ENCODE data around the gene R3HDM1. TPM values are rescaled to one million over a fixed set of nuclear protein-coding genes. Genes with fewer than 3 reads are reported as not detected.
"Not testable (repeated sequence)": the region's sequence is repeated elsewhere in the genome, so short reads cannot be mapped to it uniquely, and the experiment has no call there.

The R3HDM1 gene
- total RNA-seq, 4 donors from 2014 or later: 11.1 to 17.5 (median 15.7) TPM

- TF ChIP-seq CTCF (IDR thresholded peaks at IDR 0.05): no peak
- ATAC-seq (ENCODE audit: low FRiP score) (no peak), DNase-seq (ENCODE audit: low spot score) (no peak)
Measured at GRCh38 chr2:135698838-135699237, 167.6 kb downstream of the R3HDM1 start.

- TF ChIP-seq CTCF (IDR thresholded peaks at IDR 0.05): no peak
- ATAC-seq (ENCODE audit: low FRiP score) (no peak), DNase-seq (ENCODE audit: low spot score) (no peak)
Measured at GRCh38 chr2:135701442-135701841, 170.2 kb downstream of the R3HDM1 start.

GRCh38 chr2:135703300-135703699 lies 172.0 kb downstream of the R3HDM1 start:
- no peak for TF ChIP-seq CTCF (IDR thresholded peaks at IDR 0.05)
- DNase-seq (ENCODE audit: low spot score) (no peak), ATAC-seq (ENCODE audit: low FRiP score) (no peak)

- not testable (repeated sequence) for DNase-seq (ENCODE audit: low spot score); ATAC-seq (ENCODE audit: low FRiP score)
Measured at GRCh38 chr2:135704075-135704474, 172.8 kb downstream of the R3HDM1 start.

- DNase-seq (ENCODE audit: low spot score) (no peak), ATAC-seq (ENCODE audit: low FRiP score) (no peak)
- TF ChIP-seq CTCF (IDR thresholded peaks at IDR 0.05): no peak
Measured at GRCh38 chr2:135708159-135708558, 176.9 kb downstream of the R3HDM1 start.

- peak in 1 of 3 donors; percentile 85 for TF ChIP-seq CTCF (IDR thresholded peaks at IDR 0.05)
- DNase-seq (ENCODE audit: low spot score) (peak; percentile 30), ATAC-seq (ENCODE audit: low FRiP score) (peak; percentile 73)
Measured at GRCh38 chr2:135709992-135710391, 178.7 kb downstream of the R3HDM1 start.

- not testable (repeated sequence) for ATAC-seq (ENCODE audit: low FRiP score); DNase-seq (ENCODE audit: low spot score)
Measured at GRCh38 chr2:135715086-135715485, 183.8 kb downstream of the R3HDM1 start.

GRCh38 chr2:135728064-135728743 lies 196.9 kb downstream of the R3HDM1 start:
- no peak for TF ChIP-seq CTCF (IDR thresholded peaks at IDR 0.05)
- ATAC-seq (ENCODE audit: low FRiP score) (no peak), DNase-seq (ENCODE audit: low spot score) (no peak)
